ENCODE data around the gene ABHD5.

Gene ABHD5

GRCh38 chr3:43686333-43686699 lies 4.4 kb upstream of the ABHD5 start:
- no peak for DNase-seq

- DNase-seq, result no peak
Observed at GRCh38 chr3:43686700-43687498, 3.8 kb upstream of the ABHD5 start.

- DNase-seq, result no peak
Observed at GRCh38 chr3:43687499-43687811, 3.3 kb upstream of the ABHD5 start.

- DNase-seq, result no peak
Observed at GRCh38 chr3:43688245-43688650, 2.5 kb upstream of the ABHD5 start.

- no peak for DNase-seq
Observed at GRCh38 chr3:43689166-43689565, 1.6 kb upstream of the ABHD5 start.

- DNase-seq, result no peak
Observed at GRCh38 chr3:43689766-43690399, 855 bp upstream of the ABHD5 start.

- peak; percentile 21 for DNase-seq
Observed at GRCh38 chr3:43691120-43691995, 620 bp downstream of the ABHD5 start.

GRCh38 chr3:43692085-43692855 lies 1.5 kb downstream of the ABHD5 start:
- DNase-seq, result no peak

- DNase-seq, result no peak
Observed at GRCh38 chr3:43692971-43693370, 2.2 kb downstream of the ABHD5 start.

- DNase-seq, result no peak
Observed at GRCh38 chr3:43693594-43693993, 2.9 kb downstream of the ABHD5 start.

GRCh38 chr3:43695443-43695842 lies 4.7 kb downstream of the ABHD5 start:
- no peak for DNase-seq

- no peak for DNase-seq
Observed at GRCh38 chr3:43695863-43696262, 5.1 kb downstream of the ABHD5 start.

GRCh38 chr3:43696441-43696840 lies 5.7 kb downstream of the ABHD5 start:
- DNase-seq, result no peak

- no peak for DNase-seq
Observed at GRCh38 chr3:43696881-43697280, 6.1 kb downstream of the ABHD5 start.

GRCh38 chr3:43699864-43700263 lies 9.1 kb downstream of the ABHD5 start:
- DNase-seq, result no peak

- DNase-seq, result no peak
Observed at GRCh38 chr3:43704697-43705096, 14.0 kb downstream of the ABHD5 start.

GRCh38 chr3:43706342-43706741 lies 15.6 kb downstream of the ABHD5 start:
- DNase-seq, result no peak

GRCh38 chr3:43707266-43707665 lies 16.5 kb downstream of the ABHD5 start:
- DNase-seq, result no peak

- DNase-seq, result no peak
Observed at GRCh38 chr3:43707998-43708397, 17.3 kb downstream of the ABHD5 start.

- no peak for DNase-seq
Observed at GRCh38 chr3:43709022-43709421, 18.3 kb downstream of the ABHD5 start.

- DNase-seq, result no peak
Observed at GRCh38 chr3:43710607-43711006, 19.9 kb downstream of the ABHD5 start.

- no peak for DNase-seq
Observed at GRCh38 chr3:43718296-43718695, 27.6 kb downstream of the ABHD5 start.
